Gastrocnemius medialis (tissue), 4 donors: ENCODE results near the gene DCDC2C. TPM values are rescaled to one million over a fixed set of nuclear protein-coding genes. Genes with fewer than 3 reads are reported as not detected.

Experiments
- ATAC-seq, 2 donors: fragments of 150-250 bp; one replicate each; pipeline ENCODE4 v1.9.1; 2016
- DNase-seq, 2 donors: peaks; one replicate each; pipeline ENCODE4 v3.0.0-alpha.2; 2019
- H3K27ac ChIP-seq, 4 donors: fragments of 200-600 bp; sonication (generic); 1 replicate in 1 of 4; 2 replicates in 3 of 4; pipeline ENCODE4 v1.5.1; 2016 to 2018; ENCODE audit warnings: mild to moderate bottlenecking in 2 of 4, moderate library complexity in 1 of 4
- H3K27me3 ChIP-seq, 3 donors: fragments of 200-600 bp; sonication (generic) in 2 of 3; 1 replicate in 1 of 3; 2 replicates in 2 of 3; pipeline versions ENCODE4 v1.5.1 to v1.6.0; 2016 to 2019; ENCODE audit warnings: mild to moderate bottlenecking in 1 of 3, moderate library complexity in 1 of 3
- H3K36me3 ChIP-seq, 2 donors: fragments of 200-600 bp; sonication (generic) in 1 of 2; one replicate each; pipeline ENCODE4 v1.5.1; 2017 to 2018
- H3K4me1 ChIP-seq, 2 donors: fragments of 200-600 bp; sonication (generic) in 1 of 2; one replicate each; pipeline ENCODE4 v1.5.1; 2016 to 2017; ENCODE audit warnings: mild to moderate bottlenecking in 2 of 2
- H3K4me3 ChIP-seq, 4 donors: fragments of 200-600 bp; sonication (generic) in 3 of 4; 1 replicate in 1 of 4; 2 replicates in 3 of 4; pipeline ENCODE4 v1.5.1; 2016 to 2019; ENCODE audit warnings: mild to moderate bottlenecking in 2 of 4
- H3K9me3 ChIP-seq, 3 donors: fragments of 200-600 bp; sonication (generic) in 2 of 3; 1 replicate in 1 of 3; 2 replicates in 2 of 3; pipeline ENCODE4 v1.5.1; 2016 to 2019
- POLR2A ChIP-seq, 2 donors: fragments of 450-650 bp; IDR thresholded peaks; one replicate each; pipeline ENCODE4 v1.6.1; 2017; ENCODE audit warnings: antibody characterized with exemption in 2 of 2, mild to moderate bottlenecking in 2 of 2, moderate library complexity in 2 of 2
- in situ Hi-C, 4 donors: fragments of 200-750 bp; cut with MboI; loops; one replicate each; pipeline versions ENCODE4 v1.15.0 to v1.8.0; 2017; ENCODE audit warnings: low sequenced_read_pairs in 4 of 4
- intact Hi-C: fragments of 100-400 bp; cut with DNase I; formaldehyde crosslinking; loops from one replicate; pipeline ENCODE4 v1.15.1; 2023; ENCODE audit warnings: low total_unique reads
- total RNA-seq, 4 donors: library from RNA; depleted of rRNA; stranded (reverse); fragments of >200 nt; gene quantifications; one replicate each; pipeline versions ENCODE4 v1.1.0 to v1.2.3, GENCODE V29; 2016
- TF ChIP-seq, protein P1 (sequence below), 5 experiments: fragments of 450-650 bp in 3 of 5; fragments of 200-600 bp in 2 of 5; sonication (generic) in 2 of 5; IDR thresholded peaks in 4 of 5; conservative IDR thresholded peaks in 1 of 5; 1 replicate in 4 of 5; 2 replicates in 1 of 5; pipeline ENCODE4 v1.5.1; 2016 to 2019; ENCODE audit warnings: antibody characterized with exemption in 5 of 5, mild to moderate bottlenecking in 3 of 5, moderate library complexity in 3 of 5

DCDC2C gene
- total RNA-seq, 4 donors from 2014 or later, result not detected

DNA sequence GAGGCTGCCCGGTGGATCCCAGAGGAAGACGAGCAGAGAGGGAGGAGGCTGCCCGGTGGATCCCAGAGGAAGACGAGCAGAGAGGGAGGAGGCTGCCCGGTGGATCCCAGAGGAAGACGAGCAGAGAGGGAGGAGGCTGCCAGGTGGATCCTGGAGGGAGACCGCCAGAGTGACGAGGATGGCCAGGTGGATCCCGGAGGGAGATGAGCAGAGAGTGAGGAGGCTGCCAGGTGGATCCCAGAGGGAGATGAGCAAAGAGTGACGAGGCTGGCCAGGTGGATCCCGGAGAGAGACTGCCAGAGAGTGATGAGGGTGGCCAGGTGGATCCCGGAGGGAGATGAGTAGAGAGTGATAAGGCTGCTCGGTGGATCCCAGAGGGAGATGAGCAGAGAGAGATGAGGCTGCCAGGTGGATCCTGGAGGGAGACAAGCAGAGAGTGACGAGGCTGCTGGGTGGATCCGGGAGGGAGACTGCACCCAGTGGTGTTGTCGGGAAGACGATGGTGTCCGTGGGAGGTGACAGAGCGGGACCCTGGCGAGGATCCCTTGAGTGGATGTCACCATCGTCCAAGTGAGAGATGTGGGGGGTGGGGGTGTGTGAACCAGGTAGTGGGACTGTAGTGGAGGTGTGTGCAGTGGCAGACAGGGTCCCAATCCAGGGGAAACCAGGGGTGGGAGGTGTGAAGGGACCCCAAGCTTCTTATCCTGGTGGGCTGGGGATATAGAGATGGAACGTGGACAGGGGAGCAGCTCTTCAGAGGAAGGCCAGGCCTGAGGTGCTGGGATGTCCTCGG is 22.3 kb downstream of the DCDC2C start:
- H3K27ac ChIP-seq, result no peak overlapping the region
- ATAC-seq, result no peak
- in situ Hi-C loops (no loop called here), intact Hi-C loops (no loop called here)
- H3K9me3 ChIP-seq, result no peaks in the 10 kb centered on the region
- no peak overlapping the region for H3K4me3 ChIP-seq
- no peaks in the 10 kb centered on the region for H3K4me1 ChIP-seq
- DNase-seq, result no peak
- TF ChIP-seq, protein P1, sequence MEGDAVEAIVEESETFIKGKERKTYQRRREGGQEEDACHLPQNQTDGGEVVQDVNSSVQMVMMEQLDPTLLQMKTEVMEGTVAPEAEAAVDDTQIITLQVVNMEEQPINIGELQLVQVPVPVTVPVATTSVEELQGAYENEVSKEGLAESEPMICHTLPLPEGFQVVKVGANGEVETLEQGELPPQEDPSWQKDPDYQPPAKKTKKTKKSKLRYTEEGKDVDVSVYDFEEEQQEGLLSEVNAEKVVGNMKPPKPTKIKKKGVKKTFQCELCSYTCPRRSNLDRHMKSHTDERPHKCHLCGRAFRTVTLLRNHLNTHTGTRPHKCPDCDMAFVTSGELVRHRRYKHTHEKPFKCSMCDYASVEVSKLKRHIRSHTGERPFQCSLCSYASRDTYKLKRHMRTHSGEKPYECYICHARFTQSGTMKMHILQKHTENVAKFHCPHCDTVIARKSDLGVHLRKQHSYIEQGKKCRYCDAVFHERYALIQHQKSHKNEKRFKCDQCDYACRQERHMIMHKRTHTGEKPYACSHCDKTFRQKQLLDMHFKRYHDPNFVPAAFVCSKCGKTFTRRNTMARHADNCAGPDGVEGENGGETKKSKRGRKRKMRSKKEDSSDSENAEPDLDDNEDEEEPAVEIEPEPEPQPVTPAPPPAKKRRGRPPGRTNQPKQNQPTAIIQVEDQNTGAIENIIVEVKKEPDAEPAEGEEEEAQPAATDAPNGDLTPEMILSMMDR (IDR thresholded peaks at IDR 0.05 in 4 of 5, conservative IDR thresholded peaks at IDR 0.05 in 1 of 5), result no peak
- H3K36me3 ChIP-seq, result no peaks in the 10 kb centered on the region
- no peaks in the 10 kb centered on the region for H3K27me3 ChIP-seq

DNA sequence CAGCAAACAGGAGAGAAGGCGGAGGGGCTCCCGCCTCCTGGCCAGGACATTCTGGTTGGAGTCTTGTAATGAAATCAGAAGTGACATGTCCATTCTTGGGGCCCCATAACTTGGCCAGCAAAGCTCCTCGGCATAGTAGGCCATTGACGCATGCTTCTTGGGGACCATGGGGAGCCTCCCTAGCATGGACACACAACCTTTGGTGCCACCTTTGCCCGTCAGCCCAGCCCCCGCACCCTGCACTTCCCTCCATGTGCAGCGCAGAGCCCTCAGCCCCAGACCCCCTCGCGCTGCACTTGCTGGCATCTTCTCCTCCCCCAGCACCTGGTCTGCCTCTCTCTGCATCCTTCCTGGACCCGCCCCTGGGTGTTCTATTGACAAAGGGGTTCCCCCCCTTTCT is 23.1 kb downstream of the DCDC2C start:
- Histone ChIP-seq H3K4me3 (no peak overlapping the region), H3K4me1 (no peaks in the 10 kb centered on the region), H3K27ac (no peak overlapping the region), H3K36me3 (no peaks in the 10 kb centered on the region), H3K9me3 (no peaks in the 10 kb centered on the region), H3K27me3 (no peaks in the 10 kb centered on the region)
- no peak for TF ChIP-seq POLR2A (IDR thresholded peaks at IDR 0.05)
- TF ChIP-seq, protein P1 (IDR thresholded peaks at IDR 0.05 in 4 of 5, conservative IDR thresholded peaks at IDR 0.05 in 1 of 5), result no peak
- in situ Hi-C loops (no loop called here), intact Hi-C loops (no loop called here)
- DNase-seq (no peak), ATAC-seq (no peak)

DNA sequence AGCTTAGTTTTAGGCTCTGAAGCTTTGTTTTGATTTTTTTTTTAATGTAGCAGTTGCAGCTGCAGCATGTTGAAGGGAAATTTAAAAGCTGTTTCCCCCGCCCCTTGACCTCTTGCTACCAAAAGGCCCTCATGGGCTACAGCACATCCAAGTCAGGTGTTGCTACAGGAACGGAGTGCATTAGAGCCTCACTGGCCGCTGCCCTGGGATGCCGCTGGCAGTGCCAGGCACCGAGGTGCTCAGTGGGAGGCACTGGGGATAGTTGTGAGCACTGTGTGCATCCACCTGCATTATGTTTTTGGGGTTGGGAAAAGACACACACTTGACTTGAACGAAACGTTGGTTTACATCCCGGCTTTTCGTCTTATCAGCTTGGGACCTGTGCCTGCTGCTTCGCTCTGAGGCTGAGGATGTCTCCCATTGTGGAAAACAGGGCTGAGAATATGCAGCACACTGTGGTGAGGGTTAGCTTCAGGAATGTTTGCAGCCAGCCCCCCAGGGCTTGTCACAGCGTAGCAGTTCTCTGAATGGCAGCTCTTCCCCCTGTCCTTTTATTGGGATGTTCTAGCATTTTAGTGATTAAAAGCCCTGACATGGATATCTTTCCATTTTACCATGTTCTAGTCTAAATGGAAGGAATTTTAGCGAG is 24.1 kb downstream of the DCDC2C start:
- H3K4me3 ChIP-seq, result no peak overlapping the region
- intact Hi-C loops, result loop anchor here (2.0 kb wide), 1 partner anchor 53 kb away; no protein-coding TSS in a partner anchor
- in situ Hi-C loops, result no loop called here

DNA sequence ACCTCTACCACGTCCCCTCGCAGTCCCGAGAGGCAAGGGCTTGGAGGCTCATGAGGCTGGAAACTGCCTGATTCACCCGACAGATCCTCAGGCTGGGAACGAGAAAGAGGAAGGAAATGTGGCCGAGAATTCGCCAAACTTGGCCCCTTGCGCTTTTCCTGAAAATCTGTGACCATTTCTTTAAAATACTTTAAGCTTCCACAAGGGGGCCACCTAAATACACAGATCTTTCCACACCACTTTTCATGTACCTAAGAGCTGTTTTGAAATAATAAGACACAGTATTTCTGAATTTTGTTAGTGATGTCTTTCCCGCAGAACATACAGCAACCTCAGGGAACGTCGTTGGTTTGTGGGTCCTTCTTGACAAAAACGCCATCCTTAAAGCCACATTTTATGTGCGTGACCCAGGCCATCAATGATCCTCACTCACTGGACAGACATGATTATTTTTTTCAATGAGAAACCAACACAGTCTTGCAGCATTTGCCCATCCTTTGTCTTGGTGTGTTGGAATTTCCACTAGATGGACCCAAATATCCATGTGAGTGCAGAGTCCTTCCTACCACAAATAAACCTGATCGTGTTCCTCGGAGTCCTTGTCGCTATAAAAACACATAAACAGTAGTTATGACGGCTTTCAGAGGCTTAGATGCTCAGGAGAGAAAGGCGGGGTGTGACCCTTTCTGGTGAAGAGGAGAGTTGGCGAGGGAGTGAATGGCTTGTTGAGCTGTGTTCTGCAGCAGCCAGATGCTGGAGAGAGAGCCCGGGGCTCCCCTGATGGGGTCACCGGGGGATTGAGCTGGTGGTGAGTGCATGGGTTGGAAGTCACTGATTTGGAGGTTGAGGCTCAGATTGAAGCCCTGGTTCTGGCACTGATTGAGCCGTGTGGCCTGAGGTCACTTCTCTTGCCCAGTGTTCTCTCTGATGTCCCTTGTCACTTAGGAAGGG is 25.0 kb downstream of the DCDC2C start:
- Histone ChIP-seq H3K4me1 (no peaks in the 10 kb centered on the region), H3K36me3 (no peaks in the 10 kb centered on the region), H3K9me3 (no peaks in the 10 kb centered on the region), H3K27me3 (no peaks in the 10 kb centered on the region), H3K27ac (no peak overlapping the region), H3K4me3 (no peak overlapping the region)
- in situ Hi-C loops, result no loop called here
- no peak for ATAC-seq
- intact Hi-C loops, result loop anchor here (2.0 kb wide), 1 partner anchor 52 kb away; no protein-coding TSS in a partner anchor
- DNase-seq, result no peak
- TF ChIP-seq, protein P1 (IDR thresholded peaks at IDR 0.05 in 4 of 5, conservative IDR thresholded peaks at IDR 0.05 in 1 of 5), result peak in 4 of 5 experiments; percentile 16 to 44 (median 24)
- no peak for TF ChIP-seq POLR2A (IDR thresholded peaks at IDR 0.05)

More for the DNA sequence above, 24.1 kb downstream of the DCDC2C start:
- H3K36me3 ChIP-seq, result no peaks in the 10 kb centered on the region
- ATAC-seq (no peak), DNase-seq (no peak)
- no peaks in the 10 kb centered on the region for H3K9me3 ChIP-seq
- H3K27me3 ChIP-seq, result no peaks in the 10 kb centered on the region
- H3K4me1 ChIP-seq, result no peaks in the 10 kb centered on the region
- no peak overlapping the region for H3K27ac ChIP-seq
- TF ChIP-seq, protein P1 (IDR thresholded peaks at IDR 0.05 in 4 of 5, conservative IDR thresholded peaks at IDR 0.05 in 1 of 5), result no peak
- TF ChIP-seq POLR2A (IDR thresholded peaks at IDR 0.05), result no peak
